NCI-H446 treated with DMSO at 0.1 percent for 48 hours (cell line): Measurements from ENCODE around the gene GNAO1.

Experiments used
- DNase-seq: peaks from one replicate; lab custom pipeline; 2025; lab: John Stamatoyannopoulos, UW

GNAO1 gene

DNA sequence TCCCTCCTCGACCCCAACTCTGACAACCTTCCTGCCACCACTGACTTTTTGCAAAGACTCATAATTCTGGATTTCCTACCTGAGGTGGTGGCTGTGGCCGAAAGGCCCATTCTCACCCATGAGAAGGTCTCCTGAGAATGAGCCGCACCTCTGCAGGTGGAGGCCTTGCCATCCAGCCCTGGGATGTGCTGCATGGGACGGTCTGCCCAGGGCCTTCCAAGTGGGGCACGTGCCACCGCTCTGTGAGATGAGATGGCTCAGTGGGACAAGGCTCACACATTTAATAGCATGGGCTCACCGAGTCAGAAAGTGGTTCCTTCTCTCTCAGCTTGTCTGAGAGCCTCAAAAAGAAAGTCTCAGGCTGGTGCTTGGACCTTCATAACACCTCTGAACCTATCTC lies 121.3 kb downstream of the GNAO1 start:
- no peak for DNase-seq

DNA sequence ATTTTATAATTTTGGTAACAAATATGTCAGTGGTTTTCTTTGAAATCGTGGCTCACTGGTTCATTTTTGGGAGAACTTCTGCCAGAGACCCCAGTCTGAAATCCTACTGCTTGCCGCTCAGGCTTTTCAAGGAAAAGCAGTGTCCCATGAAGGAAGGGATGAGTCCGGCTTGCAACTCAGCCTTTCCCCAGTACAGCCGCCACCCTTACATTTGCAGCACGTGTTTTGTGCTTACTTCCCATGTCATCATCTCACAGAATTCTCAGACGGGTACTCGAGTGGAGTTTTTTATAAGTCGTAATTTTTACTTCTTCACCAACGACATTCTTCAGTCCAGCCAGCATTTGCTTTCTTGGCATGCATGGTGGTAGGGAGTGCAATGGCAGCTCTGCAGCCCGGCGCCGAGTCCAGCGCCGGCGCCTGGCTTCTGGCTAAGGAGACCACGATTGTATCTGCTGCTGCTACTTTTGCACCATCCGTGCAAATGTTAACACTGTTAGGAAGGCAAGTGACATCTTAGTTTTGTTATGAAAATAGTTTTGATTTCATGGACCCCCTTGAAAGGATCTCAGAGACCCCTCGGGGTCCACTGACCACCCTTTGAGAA lies 123.1 kb downstream of the GNAO1 start:
- DNase-seq = no peak

DNA sequence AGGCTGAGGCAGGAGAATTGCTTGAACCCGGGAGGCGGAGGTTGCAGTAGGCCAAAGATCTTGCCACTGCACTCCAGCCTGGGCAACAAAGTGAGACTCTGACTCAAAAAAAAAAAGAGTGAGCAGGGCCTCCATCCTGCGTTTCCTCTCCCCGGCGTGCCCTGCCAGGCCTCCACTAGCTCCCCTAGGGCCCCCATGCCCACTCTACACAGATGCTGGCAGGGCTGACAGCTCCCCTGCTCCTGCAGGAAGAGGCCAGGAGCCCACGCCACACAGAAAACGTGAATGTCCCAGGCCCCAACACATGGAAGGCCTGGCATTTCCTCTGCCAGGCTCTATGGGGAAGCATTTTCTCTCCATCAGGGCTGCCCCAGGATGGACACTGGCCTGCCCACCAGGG lies 124.7 kb downstream of the GNAO1 start:
- DNase-seq = no peak

DNA sequence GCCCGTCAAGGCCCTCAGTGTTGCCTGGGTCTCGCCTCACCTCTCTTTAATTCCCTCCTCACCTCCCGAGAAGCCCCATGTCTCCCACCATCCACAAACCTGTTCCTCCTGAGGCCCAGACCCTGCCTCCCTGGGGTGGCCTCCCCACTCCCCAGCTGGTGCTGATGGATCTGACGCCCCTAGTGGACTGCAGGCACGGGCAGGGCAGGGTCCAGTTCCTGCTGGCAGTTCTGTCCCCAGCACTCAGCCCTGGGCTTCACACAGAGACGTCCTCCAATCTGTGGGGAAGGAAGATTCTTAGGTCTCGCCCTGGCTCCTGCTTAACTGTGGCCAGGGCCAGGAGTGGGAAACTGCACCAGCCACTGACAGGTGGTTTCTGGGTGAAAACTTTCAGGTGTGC lies 125.3 kb downstream of the GNAO1 start:
- no peak for DNase-seq

DNA sequence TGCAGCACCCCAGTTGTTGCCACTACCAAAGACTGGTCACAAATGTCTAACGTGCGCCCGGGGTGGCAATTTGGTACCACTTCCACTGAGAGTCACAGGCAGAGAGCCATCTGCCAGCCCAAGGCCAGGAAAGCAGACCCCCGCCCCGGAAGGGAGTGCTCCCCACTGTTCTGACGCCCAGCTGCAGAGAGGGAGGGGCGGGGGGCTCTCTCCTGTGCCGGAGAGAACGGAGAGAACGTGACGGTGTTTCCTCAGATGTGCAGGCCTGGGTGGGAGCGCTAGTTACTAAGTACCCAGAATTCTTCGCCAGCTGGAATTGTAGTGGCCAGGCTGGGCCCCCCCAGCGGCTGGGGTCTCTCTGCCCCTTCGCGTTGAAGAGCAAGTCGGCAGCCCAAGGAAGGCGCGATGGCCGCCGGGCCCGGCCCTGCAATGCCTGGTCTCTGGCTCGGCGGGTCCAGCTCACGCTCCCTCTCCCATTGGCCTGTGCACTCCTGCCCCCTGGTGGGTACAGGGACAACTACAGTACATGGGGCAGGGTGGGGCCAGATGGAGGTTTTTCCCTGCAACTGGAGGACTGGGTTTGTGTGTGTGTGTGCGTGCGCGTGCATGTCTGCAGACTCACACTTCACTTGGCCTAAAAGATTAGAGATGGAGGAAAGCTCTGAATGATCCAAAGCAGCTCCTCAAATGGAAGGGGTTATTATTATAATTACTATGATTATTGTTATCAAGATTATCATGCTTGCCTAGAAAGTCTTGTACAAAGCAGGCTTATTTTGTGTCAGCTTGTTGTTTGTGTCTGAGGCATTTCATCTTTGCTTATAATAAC lies 126.9 kb downstream of the GNAO1 start:
- DNase-seq = no peak

DNA sequence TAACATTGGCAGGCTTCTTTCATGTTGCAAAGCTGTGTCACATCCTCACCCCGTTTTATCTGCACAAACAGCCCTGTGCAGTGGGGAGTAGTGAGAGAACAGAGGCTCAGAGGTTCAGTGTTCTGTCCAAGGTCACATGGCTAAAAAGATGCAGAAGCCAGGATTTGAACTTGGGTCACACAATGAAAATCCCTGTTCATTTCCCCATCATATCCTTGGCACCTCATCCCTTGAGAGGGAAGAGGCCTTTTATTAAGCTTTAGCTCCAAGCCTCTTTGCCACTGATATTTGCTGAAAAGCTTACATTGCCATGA lies 127.5 kb downstream of the GNAO1 start:
- no peak for DNase-seq

DNA sequence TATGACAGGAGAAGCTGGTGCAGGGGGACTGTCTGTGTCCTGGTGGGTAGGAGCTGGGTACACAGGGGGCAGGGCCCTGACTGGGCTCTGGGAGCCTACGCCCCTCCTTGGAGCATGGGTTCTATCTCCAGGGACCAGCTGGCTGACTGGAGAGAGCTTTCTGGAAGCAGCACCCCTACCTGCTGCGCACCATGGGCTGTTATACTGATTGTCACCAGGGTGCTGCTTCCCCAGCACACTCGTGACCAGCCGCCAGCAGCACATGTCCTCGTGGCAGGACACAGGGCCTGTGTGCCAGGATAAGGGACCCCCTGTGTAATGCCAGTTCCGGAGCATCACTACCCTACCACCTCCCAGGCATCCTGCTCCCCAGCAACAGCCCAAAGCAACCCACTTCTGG lies 128.1 kb downstream of the GNAO1 start:
- no peak for DNase-seq

DNA sequence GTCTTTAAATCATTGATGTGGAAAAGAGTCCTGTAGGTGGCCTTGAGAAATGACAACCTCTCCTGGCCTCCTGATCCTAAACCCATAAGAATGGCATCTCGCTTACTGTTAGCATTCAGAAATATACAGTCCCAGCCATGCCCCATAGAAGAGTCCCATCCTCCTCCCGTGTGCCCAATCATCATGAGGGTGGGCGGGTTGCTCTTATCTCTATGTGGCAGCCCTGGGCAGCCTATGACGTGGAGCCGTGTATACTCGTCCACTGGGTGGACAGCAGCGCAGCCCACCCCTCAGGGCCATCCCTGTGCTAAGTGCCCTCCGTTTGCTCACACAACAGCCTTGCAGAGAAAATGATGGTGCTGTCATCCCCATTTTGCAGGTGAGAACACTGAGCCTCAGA lies 128.8 kb downstream of the GNAO1 start:
- DNase-seq = no peak

DNA sequence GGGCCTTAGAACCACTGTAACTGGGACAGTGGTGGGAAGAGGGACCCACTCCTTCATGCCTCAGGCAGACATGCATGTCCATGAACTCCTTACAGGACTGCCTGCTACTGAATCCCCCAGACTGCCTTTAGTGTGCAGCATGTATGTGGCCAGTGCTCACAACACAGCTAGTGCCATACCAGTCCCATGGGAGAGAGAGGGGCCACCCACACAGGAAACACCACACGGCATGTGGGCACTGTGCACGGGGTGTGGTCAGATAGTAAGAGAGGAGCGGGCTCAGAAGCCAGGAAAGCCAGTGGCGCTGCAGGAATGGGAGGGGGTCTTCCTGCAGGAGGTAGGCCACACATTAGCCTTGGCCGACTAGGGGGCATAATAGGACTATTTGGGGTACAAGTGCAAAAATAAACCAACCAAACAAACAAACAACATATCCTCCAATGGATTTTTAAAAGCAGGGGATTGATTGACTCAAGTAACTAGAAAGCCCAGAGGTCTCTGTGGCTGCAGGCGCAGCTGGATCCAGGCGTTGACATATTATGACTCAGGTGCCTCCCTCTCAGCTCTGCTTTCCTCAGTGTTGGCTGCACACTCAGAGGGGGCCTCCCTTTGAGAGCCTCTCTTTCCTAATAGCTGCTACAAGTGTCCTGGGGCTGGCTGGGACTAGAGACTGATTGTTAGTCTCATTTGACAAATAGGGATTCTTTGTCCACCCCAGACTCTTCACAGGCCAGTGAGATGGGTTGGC lies 129.7 kb downstream of the GNAO1 start:
- no peak for DNase-seq

DNA sequence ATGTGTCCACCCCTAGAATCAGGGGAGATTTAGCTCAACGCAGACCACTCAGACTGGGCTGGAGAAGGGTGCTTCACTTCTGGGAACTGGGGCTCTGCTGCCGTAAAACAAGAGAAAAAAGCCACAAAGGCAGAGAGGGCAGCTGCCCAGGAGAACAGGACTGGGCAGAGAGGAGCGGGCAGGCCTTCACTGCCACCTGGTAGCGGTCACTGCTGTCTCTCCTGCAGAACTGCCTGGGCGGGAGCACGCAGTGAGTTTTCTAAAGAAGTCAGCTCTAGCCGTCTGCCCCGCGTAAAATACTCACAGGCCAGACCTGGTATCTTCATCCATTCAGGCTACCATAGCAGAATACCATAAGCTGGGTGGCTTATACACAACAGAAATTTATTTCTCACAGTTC lies 130.3 kb downstream of the GNAO1 start:
- DNase-seq = no peak

DNA sequence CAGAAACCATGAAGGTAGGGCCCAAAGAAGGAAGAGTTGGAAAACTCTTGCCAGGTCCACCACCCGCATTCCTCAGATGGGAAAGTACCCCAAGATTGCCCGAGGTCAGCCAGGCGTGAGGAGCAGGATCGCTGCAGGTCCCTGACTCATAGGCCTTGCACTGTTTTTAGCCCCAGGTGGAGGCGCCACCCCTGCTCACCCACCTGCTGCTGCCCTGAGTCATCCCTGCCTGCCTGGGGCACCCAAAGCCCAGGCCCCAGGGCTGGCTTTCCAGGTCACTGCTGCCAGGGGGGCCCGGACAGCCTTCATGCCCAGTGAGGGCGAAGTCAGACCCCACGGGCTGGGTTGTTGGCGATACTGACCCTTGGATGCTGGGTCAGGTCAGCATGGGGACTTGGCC lies 133.1 kb downstream of the GNAO1 start:
- no peak for DNase-seq

DNA sequence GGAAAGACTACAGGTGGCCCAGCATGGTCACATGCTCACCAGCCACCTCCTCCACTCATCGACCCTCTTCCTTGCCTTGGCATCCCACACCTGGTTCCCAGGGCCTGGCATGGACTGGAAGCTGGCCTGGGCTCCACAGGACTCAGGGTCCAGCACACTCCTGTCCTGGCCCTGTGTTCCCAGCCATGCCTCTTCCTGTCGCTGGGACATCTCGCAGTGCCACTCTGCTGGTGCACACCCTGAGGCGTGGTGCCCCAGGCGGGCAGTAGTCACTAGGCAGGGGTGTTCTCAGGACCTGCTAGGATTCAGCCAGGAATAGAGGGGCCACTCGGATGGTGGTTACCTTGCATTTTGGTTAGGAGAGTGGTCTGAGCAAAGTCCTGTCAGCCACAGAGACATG lies 134.7 kb downstream of the GNAO1 start:
- no peak for DNase-seq

DNA sequence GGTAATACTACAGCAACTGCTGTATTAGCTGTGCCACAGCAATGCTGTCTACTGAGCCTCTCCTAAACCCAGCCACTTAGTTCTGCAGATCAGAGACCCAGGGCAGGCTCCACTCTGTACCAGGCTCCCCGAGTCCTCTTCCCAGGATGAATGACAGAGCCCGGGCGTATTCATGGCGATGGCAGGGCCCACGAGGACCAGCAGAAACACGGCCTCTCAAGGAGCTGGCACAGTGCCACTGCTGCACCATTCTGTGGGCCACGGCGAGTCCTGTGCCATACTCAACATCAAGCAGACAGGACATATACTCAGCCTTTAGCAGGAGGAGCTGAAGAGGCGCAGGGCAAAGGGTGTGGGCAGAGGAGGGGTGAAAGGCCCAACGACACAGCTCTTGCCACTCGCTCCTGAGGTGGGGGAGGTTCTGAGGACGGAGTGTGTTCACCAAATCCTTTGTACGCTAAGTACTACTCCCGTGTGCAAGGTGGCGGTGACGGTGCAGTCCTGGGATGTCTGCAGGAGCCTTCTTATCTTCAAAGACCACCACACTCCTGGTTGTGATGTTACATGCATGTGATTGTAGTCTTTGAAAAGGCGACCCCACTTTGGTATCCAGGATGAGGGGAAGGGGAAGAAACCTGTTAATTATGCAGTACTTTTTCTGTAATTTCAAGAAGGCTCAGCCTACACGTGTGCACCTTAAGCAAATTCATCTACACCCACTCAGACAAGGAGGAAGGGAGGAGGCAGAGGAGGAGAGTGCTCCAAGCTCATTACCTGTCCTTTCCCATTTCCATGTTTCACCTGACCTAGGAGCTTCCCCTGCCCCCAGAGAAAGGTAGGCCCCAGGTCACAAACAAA lies 136.0 kb downstream of the GNAO1 start:
- DNase-seq = no peak

DNA sequence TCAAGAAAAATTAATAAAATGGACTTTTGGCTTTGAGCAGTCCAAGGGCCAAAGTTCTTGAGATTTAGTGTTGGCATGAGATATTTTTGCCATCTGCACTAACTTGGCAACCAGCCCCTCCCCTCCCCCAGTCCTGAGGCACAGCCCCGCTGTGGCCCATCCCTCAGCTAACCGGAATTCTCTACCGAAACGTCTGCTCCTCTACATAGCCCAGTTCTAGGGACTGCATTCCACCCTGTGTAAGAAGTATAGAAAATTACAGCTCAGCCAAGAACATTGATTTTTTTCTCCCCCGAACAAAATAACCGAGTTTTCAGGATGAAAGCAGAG lies 136.6 kb downstream of the GNAO1 start:
- DNase-seq = no peak

DNA sequence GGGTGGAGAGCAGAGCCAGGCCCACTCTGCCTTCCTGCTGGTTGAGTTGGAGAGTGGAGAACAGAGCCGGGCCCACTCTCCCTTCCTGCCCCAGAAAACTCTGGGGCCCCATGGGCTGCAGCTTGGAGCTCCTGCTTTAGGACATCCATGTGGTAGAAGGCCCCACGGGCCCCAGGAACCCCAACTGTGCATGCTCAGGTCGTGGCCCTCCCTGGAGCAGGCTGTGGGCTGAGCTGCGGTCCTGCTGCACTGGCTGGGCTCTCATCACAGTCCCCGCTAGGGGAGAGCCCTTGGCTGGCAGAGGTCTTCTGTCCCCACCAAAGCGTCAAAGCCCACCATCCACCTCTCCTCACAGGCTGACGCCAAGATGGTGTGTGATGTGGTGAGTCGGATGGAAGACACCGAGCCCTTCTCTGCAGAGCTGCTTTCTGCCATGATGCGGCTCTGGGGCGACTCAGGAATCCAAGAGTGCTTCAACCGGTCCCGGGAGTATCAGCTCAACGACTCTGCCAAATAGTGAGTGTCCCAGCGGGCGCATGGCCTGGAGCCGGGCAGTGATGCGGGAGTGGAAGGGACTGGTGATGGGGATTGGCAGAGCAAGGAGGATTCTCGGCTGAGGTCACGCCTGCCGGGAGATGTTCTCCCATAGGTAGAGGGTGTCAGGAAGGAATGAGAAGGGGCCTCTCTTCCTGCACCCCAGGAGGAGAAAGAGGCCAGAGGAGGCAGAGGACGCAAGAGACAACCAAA lies 137.2 kb downstream of the GNAO1 start:
- no peak for DNase-seq

DNA sequence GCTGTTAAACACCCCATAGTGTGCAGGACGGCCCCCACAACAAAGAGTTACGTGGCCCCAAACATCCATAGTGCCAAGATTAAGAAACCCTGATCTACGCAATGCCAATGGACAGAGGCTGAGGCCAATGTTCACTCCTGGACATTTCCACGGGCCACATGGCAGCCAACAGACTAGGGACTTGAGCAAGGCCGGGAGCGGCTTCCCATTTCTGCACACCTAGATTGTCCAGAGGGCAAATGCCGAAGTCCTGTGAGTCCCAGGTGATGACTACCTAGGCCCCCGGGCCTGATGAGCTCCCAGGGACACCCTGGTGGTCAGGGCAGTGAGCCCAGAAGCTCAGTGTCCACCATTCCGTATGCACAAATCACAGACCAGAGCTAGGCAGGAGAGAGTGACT lies 138.6 kb downstream of the GNAO1 start:
- DNase-seq = no peak

DNA sequence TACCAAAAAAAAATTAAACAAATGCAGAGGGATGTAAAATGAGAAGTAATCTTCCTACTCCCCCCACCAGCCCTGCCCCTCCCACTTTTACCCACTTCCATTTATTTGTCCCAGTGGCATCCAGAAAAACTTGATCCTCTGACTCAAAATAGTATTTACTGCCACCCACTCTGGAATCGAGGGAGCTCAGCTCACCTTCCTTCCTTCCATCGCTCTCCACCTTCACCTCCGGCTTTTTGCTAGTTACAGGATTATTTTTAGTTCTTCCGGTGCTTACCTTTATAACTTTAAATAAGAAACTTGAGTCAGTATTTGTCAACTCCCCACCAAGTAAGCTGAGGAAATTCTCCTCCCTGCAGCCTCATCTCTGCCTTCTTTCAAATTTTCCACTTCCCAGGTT lies 139.2 kb downstream of the GNAO1 start:
- DNase-seq = no peak

DNA sequence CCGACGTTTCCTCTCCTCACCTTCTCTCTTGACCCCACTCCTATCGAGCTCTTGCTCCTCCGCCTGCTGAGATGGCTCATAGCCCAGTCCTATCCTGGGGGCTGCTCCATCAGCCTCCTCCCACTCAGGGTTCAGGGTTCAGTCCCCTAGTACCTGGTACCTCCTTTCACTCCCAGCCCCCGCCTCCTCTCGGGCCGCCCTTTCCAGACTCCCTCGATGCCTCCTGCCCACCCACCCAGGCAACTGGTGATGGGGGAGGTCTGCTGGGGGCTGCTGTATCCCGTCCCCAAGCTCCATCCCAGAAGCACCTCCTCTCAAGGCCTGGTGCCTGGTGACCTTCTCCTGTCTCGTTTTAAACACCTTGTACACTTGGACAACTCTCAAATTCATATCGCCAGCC lies 140.1 kb downstream of the GNAO1 start:
- no peak for DNase-seq

DNA sequence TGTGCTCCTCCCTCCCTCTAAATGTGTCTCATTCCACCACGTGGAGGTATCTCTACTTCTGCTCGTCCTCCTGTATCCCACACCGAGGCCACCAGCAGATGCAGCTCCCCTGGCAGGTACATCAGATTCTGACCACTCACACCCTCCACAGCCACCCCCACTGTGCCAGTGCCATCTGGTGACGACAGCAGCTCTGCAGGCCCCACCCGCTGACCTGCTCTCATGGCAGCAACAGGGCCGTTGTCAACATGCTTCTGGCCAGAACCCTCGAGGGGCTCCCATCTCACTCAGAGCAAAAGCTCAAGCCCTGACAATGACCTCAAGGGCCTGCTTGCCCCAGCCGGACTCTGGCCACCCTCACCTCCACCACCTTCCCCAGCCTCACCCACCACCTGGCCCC lies 140.6 kb downstream of the GNAO1 start:
- no peak for DNase-seq

DNA sequence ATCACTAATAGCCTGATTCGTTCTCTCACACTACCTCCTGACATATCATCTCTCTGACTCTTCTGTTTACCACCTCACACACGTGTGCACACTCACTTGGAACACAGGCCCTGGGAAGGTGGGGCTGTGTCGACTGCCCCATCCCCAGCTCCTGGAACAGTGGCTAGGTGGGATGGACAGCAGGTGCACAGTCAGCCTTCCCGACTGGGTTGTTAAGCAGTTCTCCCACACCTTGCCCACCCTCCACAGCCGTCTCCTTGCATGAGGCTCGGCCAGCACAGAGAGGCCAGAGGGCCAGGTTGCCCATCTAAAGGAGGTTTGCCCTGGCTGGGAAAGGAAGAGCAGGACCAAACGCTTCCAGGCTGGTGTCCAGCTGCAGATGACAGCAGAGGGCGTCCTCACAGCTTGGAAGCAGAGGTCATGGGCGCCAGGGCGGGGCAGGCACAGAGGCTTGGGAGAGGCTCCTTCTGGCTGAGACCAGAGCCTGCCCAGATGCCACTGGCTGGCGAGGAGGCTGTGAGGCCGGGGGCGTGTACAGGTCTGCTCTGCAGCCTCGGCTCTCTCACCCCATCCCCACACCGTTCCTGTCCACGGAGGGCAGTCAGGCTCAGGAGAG lies 141.3 kb downstream of the GNAO1 start:
- DNase-seq = no peak

DNA sequence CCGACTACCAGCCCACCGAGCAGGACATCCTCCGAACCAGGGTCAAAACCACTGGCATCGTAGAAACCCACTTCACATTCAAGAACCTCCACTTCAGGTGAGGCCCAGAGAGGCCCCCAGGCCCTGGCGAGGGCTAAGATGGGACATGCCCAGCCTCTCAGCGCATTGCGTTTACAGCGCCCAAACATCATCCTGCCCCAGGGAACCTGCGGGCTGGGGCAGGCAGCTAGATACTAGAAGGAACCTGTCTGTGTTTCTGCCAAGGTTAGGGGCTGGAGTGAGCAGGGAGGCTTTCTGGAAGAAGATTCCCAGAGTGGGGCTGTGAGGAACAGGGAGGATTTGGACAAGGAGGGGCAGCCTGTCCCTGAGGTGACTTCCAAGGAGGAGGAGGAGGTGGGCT lies 143.5 kb downstream of the GNAO1 start:
- no peak for DNase-seq
